ENCODE data around the gene KRTAP4-9.
"Not testable (repeated sequence)": the region's sequence is repeated elsewhere in the genome, so short reads cannot be mapped to it uniquely, and the experiment has no call there.

KRTAP4-9 gene

DNA sequence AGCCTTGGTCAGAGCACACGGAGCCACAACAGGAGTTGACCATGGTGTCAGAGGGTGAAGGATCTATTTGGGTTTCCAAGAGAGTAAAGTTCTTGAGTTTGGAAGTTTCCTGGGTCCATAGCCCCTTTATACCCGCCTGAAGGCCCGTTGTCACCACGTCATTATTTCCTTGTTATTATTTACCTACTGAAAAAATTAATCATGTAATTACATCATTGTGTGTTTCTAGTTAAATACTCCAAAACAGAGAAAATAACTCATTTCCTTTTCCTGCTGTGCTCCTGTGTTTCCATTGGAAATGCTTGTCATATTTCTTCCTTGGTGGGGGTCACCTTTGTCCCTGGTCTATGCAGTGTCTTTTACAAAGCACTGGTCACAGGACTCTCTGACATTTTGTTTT, 7.1 kb upstream of the KRTAP4-9 start, which contains the start of gene KRTAP4-8:
Gene KRTAP4-8 (minus strand): TSS at position 101 of the 400 bp plus-strand sequence. CDS start 58 bp downstream, at position 43.
- DNase-seq (ENCODE audit: low read depth in 2 of 2), result no peak

GRCh38 chr17:41098481-41098880, 6.7 kb upstream of the KRTAP4-9 start:
- no peak for DNase-seq (ENCODE audit: low read depth in 2 of 2)

DNA sequence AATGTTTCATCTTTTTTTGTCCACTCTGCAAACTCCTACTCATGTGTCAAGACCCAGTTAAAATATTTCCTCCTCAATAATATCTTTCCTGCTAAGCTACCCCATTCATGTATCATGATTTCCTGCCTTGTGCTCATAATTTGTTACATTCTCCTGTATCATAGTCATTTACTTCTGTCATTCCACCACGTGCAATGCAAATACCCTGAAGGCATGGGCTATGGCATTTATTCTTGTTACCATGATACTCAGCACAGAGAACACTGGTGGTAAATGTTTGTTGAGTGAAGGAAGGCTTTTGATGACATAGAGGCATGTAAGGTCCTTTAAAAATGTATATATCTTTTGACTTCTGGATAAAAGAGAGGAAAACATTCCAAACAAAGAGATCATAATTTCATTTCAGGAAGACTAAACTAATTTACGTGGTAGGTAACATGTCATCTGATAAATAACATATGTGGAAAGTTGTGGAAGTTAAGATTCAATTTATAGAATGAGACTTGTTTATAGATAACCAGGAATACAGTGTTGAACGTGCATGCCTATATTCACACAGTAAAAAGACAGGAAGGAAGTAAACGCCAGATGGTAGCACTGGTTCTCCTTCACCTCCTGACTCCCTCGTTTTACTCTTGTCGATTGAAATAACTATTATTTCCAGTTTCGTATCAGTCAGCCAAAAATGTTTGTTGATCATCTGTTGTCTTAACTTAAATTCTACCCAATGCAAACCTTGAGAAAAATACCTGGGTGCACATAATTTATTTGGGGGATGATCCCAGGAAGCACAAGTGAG, 5.3 kb upstream of the KRTAP4-9 start:
- DNase-seq (ENCODE audit: low read depth in 2 of 2), result not testable (repeated sequence)

DNA sequence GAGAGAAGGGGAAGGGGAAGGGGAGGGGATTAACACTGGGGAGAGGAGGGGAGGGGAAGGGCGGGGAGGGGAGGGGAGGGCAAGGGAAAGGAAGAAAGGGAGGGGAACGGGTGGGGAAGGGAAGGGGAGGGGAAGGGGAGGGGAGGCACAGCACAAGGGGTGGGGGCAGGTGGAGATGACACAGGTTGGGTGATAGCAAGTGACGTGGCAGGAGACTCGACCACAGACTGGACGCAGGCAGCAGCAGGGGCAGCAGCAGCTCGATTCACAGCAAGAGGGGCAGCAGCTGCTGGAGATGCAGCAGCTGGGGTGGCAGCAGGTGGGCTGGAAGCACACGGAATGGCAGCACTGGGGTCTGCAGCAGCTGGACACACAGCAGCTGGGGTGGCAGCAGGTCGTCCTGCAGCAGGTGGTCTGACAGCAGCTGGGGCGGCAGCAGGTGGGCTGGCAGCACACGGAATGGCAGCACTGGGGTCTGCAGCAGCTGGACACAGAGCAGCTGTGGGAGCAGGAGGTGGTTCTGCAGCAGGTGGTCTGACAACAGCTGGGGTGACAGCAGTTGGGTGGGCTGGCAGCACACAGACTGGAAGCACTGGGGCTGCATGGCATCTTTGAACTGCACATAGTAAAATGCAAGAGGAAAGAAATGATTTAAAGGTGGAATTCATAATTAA, 3.5 kb upstream of the KRTAP4-9 start, which contains the start of gene KRTAP4-16:
Gene KRTAP4-16 (minus strand): TSS at position 624 of the 674 bp plus-strand sequence. CDS start 0 bp downstream, at position 624.
- no peak for DNase-seq (ENCODE audit: low read depth in 2 of 2)

- no peak for DNase-seq (ENCODE audit: low read depth in 2 of 2)
These were observed 1.3 kb upstream of the KRTAP4-9 start for GRCh38 chr17:41103896-41104295.

DNA sequence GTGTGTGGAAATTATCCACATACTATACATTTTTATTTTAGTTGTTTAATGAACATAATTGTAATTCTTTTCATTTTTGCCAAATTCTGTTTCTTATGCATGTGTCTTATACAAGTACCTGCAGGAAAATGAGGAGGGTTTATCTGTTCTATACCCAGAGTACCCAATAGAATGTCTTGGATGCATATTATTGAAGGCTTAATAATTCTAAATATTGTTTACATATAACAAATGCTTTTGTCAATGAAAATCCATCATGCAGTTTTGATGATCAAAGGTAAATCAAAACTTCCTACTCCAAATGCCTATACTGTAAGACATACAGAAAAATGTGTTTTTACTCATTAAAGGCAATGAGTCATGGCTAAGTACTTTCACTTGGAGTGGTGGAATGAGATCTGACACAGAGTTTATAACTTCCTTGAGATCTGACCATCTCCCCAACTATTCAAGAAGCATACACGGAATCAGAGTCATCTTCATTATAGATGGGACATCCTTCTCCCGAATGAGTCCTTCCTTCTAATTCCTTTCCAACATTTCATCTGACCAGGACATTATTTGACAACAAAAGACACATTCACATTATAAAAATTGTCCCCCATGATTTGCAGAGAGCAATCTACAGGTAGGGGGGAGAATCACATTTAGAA, 677 bp upstream of the KRTAP4-9 start:
- not testable (repeated sequence) for DNase-seq (ENCODE audit: low read depth in 2 of 2)

GRCh38 chr17:41107941-41108450, 2.8 kb downstream of the KRTAP4-9 start:
- no peak for DNase-seq (ENCODE audit: low read depth in 2 of 2)

DNA sequence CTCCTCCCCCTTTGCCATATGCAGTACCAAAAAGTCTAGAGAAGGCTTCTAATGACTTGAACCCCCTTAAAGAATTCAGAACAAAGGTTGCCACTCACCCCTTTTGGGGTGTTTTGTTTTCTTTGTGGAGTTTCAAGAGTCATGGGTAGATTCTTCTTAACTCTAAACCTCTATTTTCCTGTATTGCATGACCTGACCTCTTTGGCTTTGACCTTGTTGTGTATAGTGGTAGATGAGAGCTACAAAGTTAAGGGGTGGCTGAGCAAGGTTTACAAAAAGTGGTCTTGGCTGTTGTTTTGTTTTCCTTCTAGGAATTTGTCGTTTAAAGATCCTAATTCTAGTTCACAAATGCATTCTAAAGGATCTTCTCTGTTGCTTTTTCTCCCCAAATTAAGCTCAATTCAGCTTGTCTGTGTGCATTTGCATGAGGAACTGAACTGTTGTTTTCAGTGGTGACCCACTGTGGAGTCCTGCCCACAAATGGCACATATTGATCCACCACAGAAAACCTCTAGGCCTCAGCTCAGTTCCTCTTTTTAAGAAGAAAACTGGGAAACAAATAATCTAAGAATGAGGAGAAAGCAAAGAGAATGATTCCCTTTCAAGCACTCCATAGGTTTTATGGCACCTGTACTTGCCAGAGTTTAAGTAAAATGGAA, 3.7 kb downstream of the KRTAP4-9 start:
- not testable (repeated sequence) for DNase-seq (ENCODE audit: low read depth in 2 of 2)

DNA sequence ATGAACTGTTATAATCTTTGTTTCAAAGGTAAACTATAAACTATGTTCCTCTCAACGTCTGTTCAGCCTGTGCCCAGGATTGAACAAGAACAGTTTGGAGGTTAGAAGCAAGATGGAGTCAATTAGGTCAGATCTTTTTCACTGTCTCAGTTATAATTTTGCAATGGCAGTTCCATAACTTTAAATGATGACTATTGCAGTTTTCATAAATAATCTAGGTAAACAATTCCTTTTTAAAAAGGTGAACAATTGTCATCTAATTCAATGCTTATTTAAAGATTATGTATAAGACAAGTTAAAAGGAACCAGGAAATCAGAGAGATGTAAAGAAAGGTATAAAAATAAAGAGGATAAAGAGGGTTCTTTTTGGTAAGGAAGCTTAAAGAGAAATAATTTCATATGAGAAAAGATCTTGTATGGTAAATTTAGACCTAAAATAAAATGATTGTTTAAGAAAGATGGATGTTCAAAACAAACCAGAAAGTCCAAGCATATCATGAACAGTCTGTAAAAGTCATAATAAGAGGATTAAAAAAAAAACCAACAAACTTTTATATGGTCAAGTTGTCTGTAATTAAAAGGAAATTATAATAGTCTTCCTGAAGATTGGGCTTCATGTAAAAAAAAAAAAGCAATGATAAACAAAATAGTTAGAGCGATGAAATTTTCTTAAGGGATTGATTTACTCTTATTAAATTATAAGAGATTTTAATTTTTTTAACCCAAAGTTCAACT, 6.1 kb downstream of the KRTAP4-9 start:
- DNase-seq (ENCODE audit: low read depth in 2 of 2), result no peak

DNA sequence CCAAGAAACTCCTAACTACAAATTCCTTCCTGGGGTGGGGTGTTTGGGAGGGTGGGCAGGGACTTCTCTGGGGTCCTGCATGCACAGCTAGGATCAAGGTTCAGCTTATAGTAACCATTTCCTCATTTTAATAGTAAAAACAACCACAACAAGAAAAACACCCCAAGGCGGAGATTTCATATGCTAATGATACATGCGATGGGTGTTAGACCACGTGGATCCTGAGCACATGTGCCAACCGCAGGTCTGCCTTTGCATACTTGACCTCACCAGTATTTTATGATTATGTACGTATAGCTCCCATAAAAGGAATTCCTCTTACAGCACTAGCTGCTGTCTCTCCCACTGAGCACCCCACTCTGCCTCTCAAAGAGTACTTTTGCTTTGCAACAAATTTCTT, 11.1 kb downstream of the KRTAP4-9 start:
- no peak for DNase-seq (ENCODE audit: low read depth in 2 of 2)

GRCh38 chr17:41117846-41118386, 12.7 kb downstream of the KRTAP4-9 start, which contains the start of gene KRTAP4-11:
KRTAP4-11 (minus strand) TSS chr17:41118373; CDS start chr17:41118315, 58 bp downstream.
- DNase-seq (ENCODE audit: low read depth in 2 of 2), result not testable (repeated sequence)

GRCh38 chr17:41118721-41119120, 13.5 kb downstream of the KRTAP4-9 start:
- DNase-seq (ENCODE audit: low read depth in 2 of 2), result no peak

GRCh38 chr17:41119696-41120690, 14.8 kb downstream of the KRTAP4-9 start:
- not testable (repeated sequence) for DNase-seq (ENCODE audit: low read depth in 2 of 2)

DNA sequence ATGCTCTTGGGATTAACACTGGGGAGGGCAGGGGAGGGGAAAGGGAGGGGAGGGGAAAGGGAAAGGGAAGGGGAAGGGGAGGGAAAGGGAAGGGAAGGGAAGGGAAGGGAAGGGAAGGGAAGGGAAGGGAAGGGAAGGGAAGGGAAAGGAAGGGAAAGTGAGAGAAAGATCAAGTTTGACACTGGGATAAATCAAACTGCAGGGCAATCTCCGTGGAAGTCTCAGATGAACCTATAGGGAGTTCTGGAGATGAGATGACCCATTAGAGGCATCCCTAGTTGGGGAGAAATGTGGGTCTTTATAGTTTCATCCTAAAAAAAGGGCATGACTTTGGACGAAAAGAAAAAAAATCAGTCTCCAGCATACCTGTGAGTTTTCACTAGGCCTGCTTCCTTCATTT, 16.6 kb downstream of the KRTAP4-9 start:
- no peak for DNase-seq (ENCODE audit: low read depth in 2 of 2)

GRCh38 chr17:41123292-41123990, 18.3 kb downstream of the KRTAP4-9 start:
- DNase-seq (ENCODE audit: low read depth in 2 of 2), result not testable (repeated sequence)

GRCh38 chr17:41123991-41124371, 18.8 kb downstream of the KRTAP4-9 start, which contains the start of gene KRTAP4-12:
KRTAP4-12 (minus strand) TSS chr17:41124182; CDS start chr17:41124122, 60 bp downstream.
- not testable (repeated sequence) for DNase-seq (ENCODE audit: low read depth in 2 of 2)

DNA sequence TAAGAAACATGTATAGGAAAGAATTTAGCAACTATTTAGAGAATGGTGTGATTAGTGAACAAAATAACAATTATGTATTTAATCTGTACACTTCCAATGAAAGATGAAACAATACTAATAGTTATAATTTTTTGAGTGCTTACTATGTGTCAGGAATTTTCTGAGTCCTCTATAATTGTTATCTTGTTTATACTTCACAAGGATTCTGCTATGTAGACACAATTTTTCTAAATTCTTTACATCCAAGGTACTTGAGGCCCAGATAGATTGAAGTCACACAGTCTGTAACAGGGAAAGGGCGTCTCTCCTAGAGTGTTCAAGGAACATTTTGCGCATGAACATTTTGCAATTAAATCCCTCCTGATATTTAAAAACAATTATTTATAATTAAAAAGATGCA, 19.9 kb downstream of the KRTAP4-9 start:
- DNase-seq (ENCODE audit: low read depth in 2 of 2), result no peak

DNA sequence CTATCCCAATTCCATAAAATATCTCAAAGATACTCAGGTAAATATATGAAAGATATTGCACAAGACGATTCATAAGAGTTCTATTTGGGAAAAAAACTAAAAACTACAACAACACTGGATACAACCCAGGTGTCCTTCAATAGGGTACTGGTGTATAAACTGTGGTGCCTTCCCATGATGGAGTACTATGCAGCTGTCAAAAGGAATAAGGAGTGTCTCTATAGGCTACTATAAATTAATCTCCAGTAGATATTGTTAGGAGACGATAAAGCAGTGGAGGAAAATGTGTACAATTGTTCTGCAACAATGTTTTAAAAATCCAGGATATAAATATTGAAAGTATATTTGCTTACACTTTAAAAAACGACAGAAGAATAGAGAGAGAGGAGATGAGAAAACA, 21.2 kb downstream of the KRTAP4-9 start:
- DNase-seq (ENCODE audit: low read depth in 2 of 2), result no peak
